ENCODE results near the gene FRYL.
"Not testable (repeated sequence)": the region's sequence is repeated elsewhere in the genome, so short reads cannot be mapped to it uniquely, and the experiment has no call there.

FRYL gene

GRCh38 chr4:48745223-48745622 lies 34.9 kb downstream of the FRYL start:
- not testable (repeated sequence) for DNase-seq

- DNase-seq: no peak
Measured at GRCh38 chr4:48742412-48742811, 37.7 kb downstream of the FRYL start.

GRCh38 chr4:48739560-48740019 lies 40.5 kb downstream of the FRYL start:
- DNase-seq: no peak

GRCh38 chr4:48738856-48739255 lies 41.2 kb downstream of the FRYL start:
- DNase-seq: no peak

- not testable (repeated sequence) for DNase-seq
Measured at GRCh38 chr4:48728906-48729496, 51.1 kb downstream of the FRYL start.

GRCh38 chr4:48727666-48728459 lies 52.2 kb downstream of the FRYL start:
- no peak for DNase-seq

GRCh38 chr4:48725414-48725813 lies 54.7 kb downstream of the FRYL start:
- DNase-seq: no peak

GRCh38 chr4:48722509-48723446 lies 57.3 kb downstream of the FRYL start:
- DNase-seq: no peak

- no peak for DNase-seq
Measured at GRCh38 chr4:48720459-48720858, 59.6 kb downstream of the FRYL start.

- DNase-seq: no peak
Measured at GRCh38 chr4:48718818-48719465, 61.1 kb downstream of the FRYL start.

GRCh38 chr4:48716285-48716684 lies 63.8 kb downstream of the FRYL start:
- DNase-seq: not testable (repeated sequence)

GRCh38 chr4:48710446-48711209 lies 69.5 kb downstream of the FRYL start:
- DNase-seq: no peak

GRCh38 chr4:48709901-48710300 lies 70.2 kb downstream of the FRYL start:
- no peak for DNase-seq

- DNase-seq: no peak
Measured at GRCh38 chr4:48708610-48709009, 71.5 kb downstream of the FRYL start.

- DNase-seq: no peak
Measured at GRCh38 chr4:48706736-48707135, 73.3 kb downstream of the FRYL start.

- no peak for DNase-seq
Measured at GRCh38 chr4:48705609-48706008, 74.5 kb downstream of the FRYL start.

- DNase-seq: no peak
Measured at GRCh38 chr4:48704091-48704802, 75.8 kb downstream of the FRYL start.

- DNase-seq: no peak
Measured at GRCh38 chr4:48699475-48699874, 80.6 kb downstream of the FRYL start.

- no peak for DNase-seq
Measured at GRCh38 chr4:48698029-48698971, 81.8 kb downstream of the FRYL start.

- DNase-seq: not testable (repeated sequence)
Measured at GRCh38 chr4:48697516-48697915, 82.6 kb downstream of the FRYL start.
